ENCODE measurements around the gene ZNF416. TPM values are rescaled to one million over a fixed set of nuclear protein-coding genes. Genes with fewer than 3 reads are reported as not detected.

Gene ZNF416
- polyA plus RNA-seq, 10 donors = 4.3 to 6.1 (median 4.8) TPM

DNA sequence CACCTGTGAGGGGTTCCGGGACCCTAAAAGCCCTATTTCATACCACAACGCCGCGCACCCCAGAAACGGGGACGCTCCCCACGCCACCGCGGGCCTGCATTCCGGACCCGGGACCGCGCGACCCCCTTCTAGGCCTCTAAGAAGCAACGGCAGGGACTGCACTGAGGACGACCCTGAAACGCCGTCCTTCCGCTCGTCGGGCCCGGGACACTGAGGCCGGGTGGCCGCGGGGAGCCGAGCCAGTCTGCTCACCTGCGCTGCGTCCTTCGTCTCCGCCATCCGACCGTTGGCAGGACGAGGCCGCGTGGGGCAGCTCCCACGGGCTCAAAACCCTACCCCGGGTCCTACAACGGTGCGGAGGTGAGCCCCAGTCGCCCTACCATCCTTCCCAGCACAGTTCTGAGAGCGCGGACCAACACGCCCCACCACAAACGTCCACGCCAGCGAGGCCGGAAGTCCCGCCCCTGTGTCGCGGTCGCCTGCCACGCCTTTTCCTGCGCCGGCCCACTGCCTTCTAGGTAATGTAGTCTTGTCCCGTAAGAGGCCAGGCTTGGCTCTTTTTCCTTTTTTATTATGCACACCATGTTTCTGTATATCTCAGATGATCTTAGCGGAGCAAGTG lies 19.2 kb downstream of the ZNF416 start, which contains the start of gene ZNF550:
Gene ZNF550, minus strand, starts transcription at position 460 of the 622 bp plus-strand sequence. Its CDS starts 181 bp downstream, at position 279.
- DNase-seq = peak; percentile 86 to 96 (median 92)

DNA sequence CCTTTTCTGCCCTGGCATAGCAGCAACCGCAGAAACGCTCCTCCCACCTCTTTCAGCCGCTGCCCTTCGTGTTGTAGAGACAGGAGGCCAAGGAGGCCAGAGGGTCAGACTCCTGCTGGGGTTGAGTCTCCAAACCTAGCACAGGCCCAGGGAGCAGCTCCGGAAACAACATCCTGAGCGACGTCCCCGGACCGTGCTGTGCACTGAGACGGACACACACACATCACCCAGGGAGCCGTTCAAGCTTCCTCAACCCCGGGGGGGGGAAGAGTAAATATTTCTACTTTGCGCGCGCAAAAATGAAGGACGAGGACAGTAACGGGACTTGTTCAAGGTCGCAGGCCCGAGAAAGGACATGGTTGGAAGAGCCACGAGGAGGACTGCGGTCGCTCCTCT lies 19.7 kb downstream of the ZNF416 start:
- peak in 1 of 3 donors; percentile 42 for DNase-seq

DNA sequence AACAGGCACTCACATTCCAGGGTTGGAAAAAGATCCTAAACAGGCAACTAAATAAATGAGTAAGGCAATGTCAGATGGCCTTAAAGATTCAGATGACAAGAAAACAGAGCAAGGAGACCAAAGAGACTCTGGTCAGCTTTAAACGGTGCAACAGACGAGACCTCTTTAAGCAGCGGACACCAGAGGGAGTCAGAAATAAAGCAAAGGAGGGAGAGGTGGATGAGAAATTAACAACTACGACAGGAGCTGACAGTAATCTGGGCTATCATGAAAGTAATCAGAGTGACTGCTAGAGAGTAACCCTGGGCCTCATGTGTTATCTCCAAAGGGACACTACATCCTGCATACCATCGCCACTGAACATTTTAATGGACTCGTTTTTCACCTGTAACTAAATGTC lies 20.2 kb downstream of the ZNF416 start:
- DNase-seq = no peak

DNA sequence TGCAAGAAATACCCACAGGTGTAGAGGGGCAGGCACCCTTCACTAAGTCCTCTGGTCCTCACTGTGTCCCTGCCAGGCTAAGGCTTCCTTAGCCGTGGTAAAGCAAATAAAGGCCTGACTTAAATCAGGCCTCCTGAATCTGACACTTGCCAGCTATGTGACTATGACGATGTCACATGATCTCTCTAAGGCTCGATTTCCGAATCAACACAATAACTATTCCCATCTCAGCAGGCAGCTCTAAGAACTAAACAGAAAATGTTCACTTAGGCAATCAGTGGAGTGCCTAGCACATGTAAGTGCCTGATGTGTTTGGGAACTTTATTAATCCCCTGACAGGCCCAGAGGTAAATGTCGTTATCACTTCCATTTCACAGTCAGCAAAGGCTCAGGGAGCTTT lies 21.1 kb downstream of the ZNF416 start:
- no peak for DNase-seq

GRCh38 chr19:57552432-57552831 lies 26.3 kb downstream of the ZNF416 start:
- no peak for DNase-seq

GRCh38 chr19:57546513-57546912 lies 32.2 kb downstream of the ZNF416 start:
- no peak for DNase-seq

DNA sequence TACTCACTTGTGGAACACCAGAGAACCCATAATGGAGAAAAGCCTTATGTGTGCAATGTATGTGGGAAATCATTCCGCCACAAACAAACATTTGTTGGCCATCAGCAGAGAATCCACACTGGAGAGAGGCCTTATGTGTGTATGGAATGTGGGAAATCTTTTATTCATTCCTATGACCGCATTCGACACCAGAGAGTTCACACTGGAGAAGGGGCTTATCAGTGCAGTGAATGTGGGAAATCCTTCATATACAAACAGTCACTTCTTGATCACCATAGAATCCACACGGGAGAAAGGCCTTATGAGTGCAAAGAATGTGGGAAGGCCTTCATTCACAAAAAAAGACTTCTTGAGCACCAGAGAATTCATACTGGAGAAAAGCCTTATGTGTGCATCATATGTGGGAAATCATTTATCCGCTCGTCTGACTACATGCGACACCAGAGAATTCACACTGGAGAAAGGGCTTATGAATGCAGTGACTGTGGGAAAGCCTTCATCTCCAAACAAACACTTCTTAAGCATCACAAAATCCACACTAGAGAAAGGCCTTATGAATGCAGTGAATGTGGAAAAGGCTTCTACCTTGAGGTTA lies 40.7 kb downstream of the ZNF416 start:
- no peak for DNase-seq

GRCh38 chr19:57527136-57527881 lies 51.4 kb downstream of the ZNF416 start, which contains the start of gene ZNF549:
Gene ZNF549, plus strand, starts transcription at chr19:57527356. Its CDS starts 218 bp downstream, at chr19:57527574.
- peak; percentile 90 to 96 (median 93) for DNase-seq

Other genes starting within 250 kb of the ZNF416 start
- gene ZNF304, start 227.6 kb downstream of the ZNF416 start, polyA plus RNA-seq (ENCODE audit: insufficient read length in 10 of 10) = 10 to 100 TPM in 3 of 10 donors, 1 to 10 TPM in 7; 8.0 to 10.9 (median 9.4) TPM
- 10 to 100 TPM; 11.4 to 19.1 (median 14.1) TPM for gene TRAPPC2B, start 215.4 kb downstream of the ZNF416 start, polyA plus RNA-seq (ENCODE audit: insufficient read length in 10 of 10)
- 1 to 10 TPM; 2.6 to 4.6 (median 3.1) TPM for gene ZNF547, start 215.4 kb downstream of the ZNF416 start, polyA plus RNA-seq (ENCODE audit: insufficient read length in 10 of 10)
- 10 to 100 TPM; 11.2 to 24.8 (median 16.9) TPM for gene ZNF548, start 189.1 kb downstream of the ZNF416 start, polyA plus RNA-seq (ENCODE audit: insufficient read length in 10 of 10)
- 1 to 10 TPM; 5.1 to 9.9 (median 7.8) TPM for gene ZNF17, start 167.8 kb downstream of the ZNF416 start, polyA plus RNA-seq (ENCODE audit: insufficient read length in 10 of 10)
- 1 to 10 TPM; 4.1 to 8.5 (median 6.2) TPM for gene ZNF749, start 143.6 kb downstream of the ZNF416 start, polyA plus RNA-seq (ENCODE audit: insufficient read length in 10 of 10)
- gene VN1R1, start 121.8 kb downstream of the ZNF416 start, polyA plus RNA-seq (ENCODE audit: insufficient read length in 10 of 10) = 1 to 10 TPM in 8 of 10 donors, under 1 TPM in 2; 0.84 to 3.8 (median 1.5) TPM
- gene ZNF772, start 101.3 kb downstream of the ZNF416 start, polyA plus RNA-seq (ENCODE audit: insufficient read length in 10 of 10) = 10 to 100 TPM in 4 of 10 donors, 1 to 10 TPM in 6; 6.4 to 11.9 (median 9.1) TPM
- gene ZNF419, start 91.2 kb downstream of the ZNF416 start, polyA plus RNA-seq (ENCODE audit: insufficient read length in 10 of 10) = 10 to 100 TPM in 3 of 10 donors, 1 to 10 TPM in 7; 5.9 to 13.2 (median 9.9) TPM
- gene ZNF773, start 79.0 kb downstream of the ZNF416 start, polyA plus RNA-seq (ENCODE audit: insufficient read length in 10 of 10) = 10 to 100 TPM in 1 of 10 donors, 1 to 10 TPM in 9; 5.1 to 11.8 (median 7.4) TPM
- 1 to 10 TPM; 4.7 to 9.5 (median 7.5) TPM for gene ZNF549, start 51.6 kb downstream of the ZNF416 start, polyA plus RNA-seq (ENCODE audit: insufficient read length in 10 of 10)
- gene ZNF550, start 19.0 kb downstream of the ZNF416 start, polyA plus RNA-seq (ENCODE audit: insufficient read length in 10 of 10) = 10 to 100 TPM in 6 of 10 donors, 1 to 10 TPM in 4; 8.6 to 14.0 (median 11.1) TPM
- gene ZIK1, start 5.2 kb upstream of the ZNF416 start, polyA plus RNA-seq (ENCODE audit: insufficient read length in 10 of 10) = 1 to 10 TPM; 4.6 to 8.0 (median 5.6) TPM
- gene ZNF530, start 21.0 kb upstream of the ZNF416 start, polyA plus RNA-seq (ENCODE audit: insufficient read length in 10 of 10) = 1 to 10 TPM; 2.1 to 5.4 (median 3.4) TPM
- 10 to 100 TPM in 9 of 10 donors, 1 to 10 TPM in 1; 9.5 to 15.1 (median 13.0) TPM for gene ZNF134, start 35.3 kb upstream of the ZNF416 start, polyA plus RNA-seq (ENCODE audit: insufficient read length in 10 of 10)
- gene ZNF211, start 54.3 kb upstream of the ZNF416 start, polyA plus RNA-seq (ENCODE audit: insufficient read length in 10 of 10) = 10 to 100 TPM; 10.4 to 20.3 (median 15.2) TPM
- under 1 TPM in 2 of 10 donors, not detected in 8; 0.11 TPM for gene ZSCAN4, start 90.0 kb upstream of the ZNF416 start, polyA plus RNA-seq (ENCODE audit: insufficient read length in 10 of 10)
- 1 to 10 TPM; 4.4 to 7.3 (median 6.4) TPM for gene ZNF551, start 103.1 kb upstream of the ZNF416 start, polyA plus RNA-seq (ENCODE audit: insufficient read length in 10 of 10)
- gene ZNF154, start 130.3 kb upstream of the ZNF416 start, polyA plus RNA-seq (ENCODE audit: insufficient read length in 10 of 10) = 10 to 100 TPM in 7 of 10 donors, 1 to 10 TPM in 3; 8.0 to 17.6 (median 11.1) TPM
- gene ZNF671, start 148.7 kb upstream of the ZNF416 start, polyA plus RNA-seq (ENCODE audit: insufficient read length in 10 of 10) = 10 to 100 TPM in 1 of 10 donors, 1 to 10 TPM in 9; 5.3 to 10.6 (median 8.0) TPM
- gene ZNF776, start 167.9 kb upstream of the ZNF416 start, polyA plus RNA-seq (ENCODE audit: insufficient read length in 10 of 10) = 10 to 100 TPM; 10.7 to 19.7 (median 14.9) TPM
- 10 to 100 TPM in 9 of 10 donors, 1 to 10 TPM in 1; 9.5 to 15.2 (median 11.8) TPM for gene ZNF586, start 190.8 kb upstream of the ZNF416 start, polyA plus RNA-seq (ENCODE audit: insufficient read length in 10 of 10)
- 1 to 10 TPM; 2.1 to 6.4 (median 3.9) TPM for gene ZNF552, start 236.0 kb upstream of the ZNF416 start, polyA plus RNA-seq (ENCODE audit: insufficient read length in 10 of 10)

All from muscle of back (tissue), 11 donors.